H1 (cell line): ENCODE measurements around the gene SMARCC2. TPM values are rescaled to one million over a fixed set of nuclear protein-coding genes. Genes with fewer than 3 reads are reported as not detected.

ENCODE experiments used
- ATF2 ChIP-seq: IDR thresholded peaks from 2 replicates; pipeline ENCODE4 v1.6.1; 2012; ENCODE audit warnings: low read length, inconsistent platforms
- CREB1 ChIP-seq: IDR thresholded peaks from 2 replicates; pipeline ENCODE4 v1.6.1; 2012; ENCODE audit warnings: inconsistent platforms
- CTCF ChIP-seq, 3 experiments: IDR thresholded peaks; 1 replicate in 2 of 3; 2 replicates in 1 of 3; pipeline versions ENCODE4 v1.5.1 to v1.6.1; 2011; ENCODE audit warnings: low read length in 3 of 3, mild to moderate bottlenecking in 3 of 3, inconsistent platforms in 2 of 3, low read depth in 1 of 3, moderate library complexity in 1 of 3; ENCODE audit not compliant: insufficient read depth in 1 of 3; ENCODE audit errors: control extremely low read depth in 1 of 3
- EGR1 ChIP-seq: IDR thresholded peaks from 2 replicates; pipeline ENCODE4 v1.6.1; 2011; ENCODE audit warnings: low read depth, low read length, borderline replicate concordance
- EZH2 ChIP-seq: fragments of 200-600 bp; sonication (generic); IDR thresholded peaks from 2 replicates; pipeline ENCODE4 v1.7.1; 2012; ENCODE audit warnings: low read depth, mild to moderate bottlenecking, moderate library complexity, low read length, inconsistent platforms; ENCODE audit not compliant: severe bottlenecking
- NANOG ChIP-seq: IDR thresholded peaks from 2 replicates; pipeline ENCODE4 v1.6.1; 2011; ENCODE audit warnings: low read length, low read depth, mild to moderate bottlenecking, inconsistent platforms; ENCODE audit not compliant: insufficient read depth, poor library complexity, severe bottlenecking
- NRF1 ChIP-seq: IDR thresholded peaks from 2 replicates; pipeline ENCODE4 v1.6.1; 2011; ENCODE audit warnings: mild to moderate bottlenecking, low read depth, low read length, improper control_type of control experiment
- PHF8 ChIP-seq: fragments of 200-600 bp; sonication (generic); conservative IDR thresholded peaks from 2 replicates; pipeline ENCODE4 v1.7.1; 2012; ENCODE audit warnings: low read depth, mild to moderate bottlenecking, inconsistent platforms, low read length, moderate library complexity
- POLR2A ChIP-seq, 2 experiments: IDR thresholded peaks; 1 replicate in 1 of 2; 2 replicates in 1 of 2; pipeline ENCODE4 v1.6.1; 2011; ENCODE audit warnings: low read depth in 2 of 2, low read length in 2 of 2, mild to moderate bottlenecking in 2 of 2; ENCODE audit errors: control extremely low read depth in 1 of 2
- POLR2AphosphoS5 ChIP-seq: IDR thresholded peaks from 2 replicates; pipeline ENCODE4 v1.6.1; 2011; ENCODE audit warnings: low read depth, low read length
- SIN3A ChIP-seq, 2 experiments: IDR thresholded peaks in 1 of 2; conservative IDR thresholded peaks in 1 of 2; 2 replicates each; pipeline ENCODE4 v1.6.1; 2011 to 2012; ENCODE audit warnings: low read length in 2 of 2, improper control_type of control experiment in 1 of 2, low read depth in 1 of 2, mild to moderate bottlenecking in 1 of 2
- TAF1 ChIP-seq: IDR thresholded peaks from 2 replicates; pipeline ENCODE4 v1.6.1; 2011; ENCODE audit warnings: mild to moderate bottlenecking, low read depth, low read length
- TAF7 ChIP-seq: optimal IDR thresholded peaks from 2 replicates; pipeline ENCODE3; 2011; ENCODE audit warnings: low read depth, mild to moderate bottlenecking, inconsistent platforms, low read length, moderate library complexity, borderline replicate concordance
- TBP ChIP-seq: IDR thresholded peaks from 2 replicates; pipeline ENCODE4 v1.6.1; 2011; ENCODE audit warnings: low read depth, low read length, improper control_type of control experiment
- TEAD4 ChIP-seq: IDR thresholded peaks from 2 replicates; pipeline ENCODE4 v1.6.1; 2012; ENCODE audit warnings: low read depth, low read length, inconsistent platforms, mixed read lengths
- polyA plus RNA-seq, 7 experiments: library from polyadenylated mRNA; depleted of rRNA in 3 of 7; stranded (reverse) in 5 of 7; unstranded in 2 of 7; fragments of >200 nt in 5 of 7; fragments of 200-250 nt in 2 of 7; gene quantifications; 1 replicate in 5 of 7; 2 replicates in 1 of 7; 4 replicates in 1 of 7; pipeline versions ENCODE4 v1.2.1 to v1.2.3, GENCODE V29; 2011 to 2013; ENCODE audit warnings: missing spikeins in 2 of 7, mixed read lengths in 2 of 7
- total RNA-seq: library from RNA; stranded (reverse); fragmentation: NEBNext Ultra II Directional; extraction: Animal tissue kit (Norgen Biotek cat#: 25700); gene quantifications from 2 replicates; pipeline ENCODE4 v1.2.1, GENCODE V29; 2021

Gene SMARCC2
- total and polyA plus RNA-seq, 2 of the 8 experiments (the other 6 are each of a cell fraction or from before 2014, with no cell fraction given): 33.9 to 78.5 TPM

GRCh38 chr12:56189099-56189917 lies at the start of gene SMARCC2 (continued):
- TF ChIP-seq TBP (peak; percentile 37; the same call in 1 of the 2 replicates), NANOG (no peak), CREB1 (0 out of 2 replicates have a peak, but pooled peaks have one; percentile 8), TAF1 (peak; percentile 55), TEAD4 (peak; percentile 15; the same call in 1 of the 2 replicates), EZH2 (no peak), ATF2 (no peak), CTCF (IDR thresholded peaks at IDR 0.05; ENCODE audit: control extremely low read depth in 1 of 3, insufficient read depth in 1 of 3, low read depth in 1 of 3, low read length in 3 of 3) (peak; percentile 75 to 96 (median 84)), POLR2AphosphoS5 (peak; percentile 72), POLR2A (IDR thresholded peaks at IDR 0.05; ENCODE audit: control extremely low read depth in 1 of 2, low read depth in 2 of 2, low read length in 2 of 2) (peak; percentile 24 to 65), NRF1 (no peak), PHF8 (peak; percentile 83), TAF7 (peak; percentile 21), EGR1 (peak; percentile 22; the same call in 1 of the 2 replicates), SIN3A (conservative IDR thresholded peaks at IDR 0.05 in 1 of 2, IDR thresholded peaks at IDR 0.05 in 1 of 2; ENCODE audit: low read depth in 1 of 2, low read length in 2 of 2) (peak; percentile 13 to 45; a peak in 1 of 4 replicates)
